HG03095 (cell line): Measurements from ENCODE around the gene MRPL33.

Source experiments
- ATAC-seq: cut with Tn5 transposase; IDR thresholded peaks from one replicate; pipeline ENCODE4 v1.9.1; 2021; ENCODE audit warnings: moderate library complexity; ENCODE audit not compliant: unreplicated experiment

Gene MRPL33

GRCh38 chr2:27807476-27807875, 36.0 kb downstream of the MRPL33 start:
- ATAC-seq: no peak

GRCh38 chr2:27808418-27808817, 36.9 kb downstream of the MRPL33 start:
- no peak for ATAC-seq

- ATAC-seq: no peak
Measured at GRCh38 chr2:27808984-27809383, 37.5 kb downstream of the MRPL33 start.

- ATAC-seq: no peak
Measured at GRCh38 chr2:27809761-27810241, 38.3 kb downstream of the MRPL33 start.

- ATAC-seq: no peak
Measured at GRCh38 chr2:27810455-27810854, 38.9 kb downstream of the MRPL33 start.

- ATAC-seq: no peak
Measured at GRCh38 chr2:27811768-27812167, 40.2 kb downstream of the MRPL33 start.

GRCh38 chr2:27814758-27815157, 43.2 kb downstream of the MRPL33 start:
- no peak for ATAC-seq

GRCh38 chr2:27815860-27816438, 44.4 kb downstream of the MRPL33 start:
- no peak for ATAC-seq

- no peak for ATAC-seq
Measured at GRCh38 chr2:27822049-27822448, 50.5 kb downstream of the MRPL33 start.

GRCh38 chr2:27823135-27823534, 51.6 kb downstream of the MRPL33 start:
- no peak for ATAC-seq

GRCh38 chr2:27823569-27823968, 52.0 kb downstream of the MRPL33 start:
- no peak for ATAC-seq

GRCh38 chr2:27824401-27824800, 52.9 kb downstream of the MRPL33 start:
- no peak for ATAC-seq

- no peak for ATAC-seq
Measured at GRCh38 chr2:27828305-27828704, 56.8 kb downstream of the MRPL33 start.
